HT-29 (cell line): ENCODE measurements around the gene AUNIP. TPM values are rescaled to one million over a fixed set of nuclear protein-coding genes. Genes with fewer than 3 reads are reported as not detected.
A peak's percentile ranks its signal among the peaks of the same experiment; 100 is the strongest.

ENCODE experiments used
- DNase-seq: peaks from one replicate; pipeline ENCODE4 v3.0.0-alpha.2; 2015; ENCODE audit warnings: low spot score
- total RNA-seq: library from RNA; depleted of rRNA; stranded (reverse); fragments of >200 nt; shearing (Covaris generic); gene quantifications from 2 replicates; pipeline ENCODE4 v1.2.3, GENCODE V29; 2014

AUNIP gene
- total RNA-seq, 1 experiment from 2014 or later: 8.3 TPM

- DNase-seq: no peak
These were observed 30.2 kb downstream of the AUNIP start for GRCh38 chr1:25829046-25829445.

GRCh38 chr1:25828491-25828890, 30.8 kb downstream of the AUNIP start:
- no peak for DNase-seq

- no peak for DNase-seq
These were observed 32.7 kb downstream of the AUNIP start for GRCh38 chr1:25826571-25826970.

- no peak for DNase-seq
These were observed 33.7 kb downstream of the AUNIP start for GRCh38 chr1:25825605-25826004.

- no peak for DNase-seq
These were observed 37.6 kb downstream of the AUNIP start for GRCh38 chr1:25821630-25822091.

- DNase-seq: no peak
These were observed 38.2 kb downstream of the AUNIP start for GRCh38 chr1:25821112-25821476.

GRCh38 chr1:25820247-25821111, 38.8 kb downstream of the AUNIP start:
- peak; percentile 54 for DNase-seq

- DNase-seq: peak; percentile 87
These were observed 39.6 kb downstream of the AUNIP start, which contains the start of gene MTFR1L for GRCh38 chr1:25819491-25820246. TSS of gene MTFR1L (plus strand) at chr1:25819954. CDS start at chr1:25823105, 3,151 bp downstream.

- DNase-seq: no peak
These were observed 40.7 kb downstream of the AUNIP start for GRCh38 chr1:25818569-25818968.

GRCh38 chr1:25817840-25818501, 41.3 kb downstream of the AUNIP start:
- peak; percentile 38 for DNase-seq

- no peak for DNase-seq
These were observed 43.0 kb downstream of the AUNIP start for GRCh38 chr1:25816112-25816718.

- no peak for DNase-seq
These were observed 43.8 kb downstream of the AUNIP start for GRCh38 chr1:25815208-25816111.

- no peak for DNase-seq
These were observed 44.6 kb downstream of the AUNIP start for GRCh38 chr1:25814549-25815087.

GRCh38 chr1:25813734-25814471, 45.4 kb downstream of the AUNIP start:
- DNase-seq: no peak

GRCh38 chr1:25813071-25813733, 46.1 kb downstream of the AUNIP start:
- DNase-seq: no peak

- no peak for DNase-seq
These were observed 47.7 kb downstream of the AUNIP start for GRCh38 chr1:25811384-25812082.

GRCh38 chr1:25810341-25811299, 48.6 kb downstream of the AUNIP start:
- peak; percentile 68 for DNase-seq
